Fibroblast of lung (primary cell): ENCODE results near the gene FAM210A. TPM values are rescaled to one million over a fixed set of nuclear protein-coding genes. Genes with fewer than 3 reads are reported as not detected.

Source experiments
- DNase-seq, 2 donors: peaks; one replicate each; pipeline versions ENCODE4 v3.0.0 to v3.0.0-alpha.2; 2010; ENCODE audit warnings: low read depth in 2 of 2
- H2AFZ ChIP-seq: 2 replicates; pipeline ENCODE4 v1.5.1; 2012; ENCODE audit warnings: low read length, control low read depth, inconsistent platforms
- H3K27ac ChIP-seq: 2 replicates; pipeline ENCODE4 v1.5.1; 2011; ENCODE audit warnings: low read length, control low read depth; ENCODE audit not compliant: insufficient read depth
- H3K27me3 ChIP-seq: 2 replicates; pipeline ENCODE4 v1.5.1; 2011; ENCODE audit warnings: mild to moderate bottlenecking, low read length; ENCODE audit not compliant: control insufficient read depth, insufficient read depth
- H3K36me3 ChIP-seq: 2 replicates; pipeline ENCODE4 v1.5.1; 2011; ENCODE audit warnings: low read length; ENCODE audit not compliant: control insufficient read depth, insufficient read depth
- H3K4me1 ChIP-seq: 2 replicates; pipeline ENCODE4 v1.5.1; 2011; ENCODE audit warnings: low read length; ENCODE audit not compliant: control insufficient read depth, insufficient read depth; ENCODE audit errors: extremely low read depth
- H3K4me2 ChIP-seq: 2 replicates; pipeline ENCODE4 v1.5.1; 2011; ENCODE audit warnings: low read length, control low read depth; ENCODE audit not compliant: insufficient read depth; ENCODE audit errors: extremely low read depth
- H3K4me3 ChIP-seq, 4 experiments: fragments of 200-600 bp in 1 of 4; sonication (generic) in 1 of 4; replicated peaks in 1 of 4; 2 replicates each; pipeline ENCODE4 v1.5.1; 2011 to 2016; ENCODE audit warnings: low read length in 4 of 4, low read depth in 3 of 4, mild to moderate bottlenecking in 3 of 4, control low read depth in 2 of 4, inconsistent platforms in 1 of 4, mixed read lengths in 1 of 4; ENCODE audit not compliant: insufficient read depth in 1 of 4; ENCODE audit errors: control extremely low read depth in 1 of 4
- H3K79me2 ChIP-seq: 2 replicates; pipeline ENCODE4 v1.5.1; 2012; ENCODE audit warnings: mild to moderate bottlenecking, low read length, inconsistent platforms; ENCODE audit not compliant: control insufficient read depth, insufficient read depth
- H3K9ac ChIP-seq: 2 replicates; pipeline ENCODE4 v1.5.1; 2011; ENCODE audit warnings: mild to moderate bottlenecking, low read length, control low read depth; ENCODE audit not compliant: insufficient read depth
- H3K9me3 ChIP-seq: 2 replicates; pipeline ENCODE4 v1.5.1; 2012; ENCODE audit warnings: low read depth, low read length; ENCODE audit not compliant: control insufficient read depth, insufficient read depth
- H4K20me1 ChIP-seq: 2 replicates; pipeline ENCODE4 v1.5.1; 2011; ENCODE audit warnings: low read length; ENCODE audit not compliant: control insufficient read depth, insufficient read depth; ENCODE audit errors: extremely low read depth
- EZH2 ChIP-seq: IDR thresholded peaks from 2 replicates; pipeline ENCODE4 v1.5.1; 2012; ENCODE audit warnings: low read length, control low read depth, mild to moderate bottlenecking; ENCODE audit errors: missing control alignments
- polyA plus RNA-seq, 2 donors: library from polyadenylated mRNA; depleted of rRNA in 1 of 2; stranded (reverse) in 1 of 2; unstranded in 1 of 2; fragments of >200 nt; gene quantifications; 2 replicates each; pipeline ENCODE4 v1.2.1, GENCODE V29; 2011 to 2012; ENCODE audit warnings: missing spikeins in 1 of 2
- total RNA-seq: library from RNA; depleted of rRNA; stranded (reverse); fragments of >200 nt; gene quantifications from 2 replicates; pipeline ENCODE4 v1.2.1, GENCODE V29; 2014
- TF ChIP-seq, protein P1 (sequence below), 2 donors: IDR thresholded peaks in 1 of 2; conservative IDR thresholded peaks in 1 of 2; 1 replicate in 1 of 2; 2 replicates in 1 of 2; pipeline ENCODE4 v1.5.1; 2011 to 2012; ENCODE audit warnings: low read length in 2 of 2, control low read depth in 1 of 2, inconsistent platforms in 1 of 2, low read depth in 1 of 2, mild to moderate bottlenecking in 1 of 2

Gene FAM210A
- total and polyA plus RNA-seq, 2 donors (not counting 1 experiment from before 2014, with no cell fraction given): 14.2 to 17.5 TPM

DNA sequence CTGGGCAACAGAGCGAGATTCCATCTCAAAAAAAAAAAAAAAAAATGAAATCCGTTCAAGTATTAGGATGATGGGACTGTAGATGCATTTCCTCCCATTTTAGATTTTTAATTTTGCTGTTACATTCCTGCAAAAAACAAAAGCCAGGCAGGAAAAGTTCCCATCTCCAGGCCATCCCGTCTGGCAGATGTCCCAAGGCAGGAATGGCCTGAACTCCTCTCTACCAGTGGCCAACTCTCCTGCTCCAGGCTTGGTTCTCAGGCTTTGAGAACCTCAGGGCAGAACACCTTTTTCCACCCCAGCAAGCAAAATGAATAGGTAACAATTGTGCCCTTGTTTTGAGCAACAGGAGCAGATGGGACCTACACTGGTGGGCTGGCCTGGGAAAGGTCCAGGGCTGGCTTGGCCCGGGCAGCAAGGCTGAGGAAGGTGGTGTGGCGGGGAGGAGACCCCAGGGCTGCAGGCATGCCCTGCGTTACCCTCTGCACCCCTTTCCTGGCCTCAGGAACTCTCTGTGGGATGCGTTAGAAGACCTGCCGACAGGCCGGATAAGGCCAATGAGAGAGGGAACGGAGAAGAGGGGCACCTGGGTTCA, 86.0 kb downstream of the FAM210A start:
- H4K20me1 ChIP-seq: no peaks in the 10 kb centered on the region
- H2AFZ ChIP-seq: no peak overlapping the region
- H3K27me3 ChIP-seq: peaks cover 6% of the 10 kb centered on the region
- H3K36me3 ChIP-seq: no peaks in the 10 kb centered on the region
- no peaks in the 10 kb centered on the region for H3K4me1 ChIP-seq
- H3K79me2 ChIP-seq: no peaks in the 10 kb centered on the region
- TF ChIP-seq EZH2: no peak
- TF ChIP-seq, protein P1, sequence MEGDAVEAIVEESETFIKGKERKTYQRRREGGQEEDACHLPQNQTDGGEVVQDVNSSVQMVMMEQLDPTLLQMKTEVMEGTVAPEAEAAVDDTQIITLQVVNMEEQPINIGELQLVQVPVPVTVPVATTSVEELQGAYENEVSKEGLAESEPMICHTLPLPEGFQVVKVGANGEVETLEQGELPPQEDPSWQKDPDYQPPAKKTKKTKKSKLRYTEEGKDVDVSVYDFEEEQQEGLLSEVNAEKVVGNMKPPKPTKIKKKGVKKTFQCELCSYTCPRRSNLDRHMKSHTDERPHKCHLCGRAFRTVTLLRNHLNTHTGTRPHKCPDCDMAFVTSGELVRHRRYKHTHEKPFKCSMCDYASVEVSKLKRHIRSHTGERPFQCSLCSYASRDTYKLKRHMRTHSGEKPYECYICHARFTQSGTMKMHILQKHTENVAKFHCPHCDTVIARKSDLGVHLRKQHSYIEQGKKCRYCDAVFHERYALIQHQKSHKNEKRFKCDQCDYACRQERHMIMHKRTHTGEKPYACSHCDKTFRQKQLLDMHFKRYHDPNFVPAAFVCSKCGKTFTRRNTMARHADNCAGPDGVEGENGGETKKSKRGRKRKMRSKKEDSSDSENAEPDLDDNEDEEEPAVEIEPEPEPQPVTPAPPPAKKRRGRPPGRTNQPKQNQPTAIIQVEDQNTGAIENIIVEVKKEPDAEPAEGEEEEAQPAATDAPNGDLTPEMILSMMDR (conservative IDR thresholded peaks at IDR 0.05 in 1 of 2, IDR thresholded peaks at IDR 0.05 in 1 of 2; ENCODE audit: low read depth in 1 of 2, low read length in 2 of 2): no peak
- no peak overlapping the region for H3K4me3 ChIP-seq
- H3K9ac ChIP-seq: no peak overlapping the region
- no peak for DNase-seq
- H3K9me3 ChIP-seq: no peaks in the 10 kb centered on the region
- no peak overlapping the region for H3K4me2 ChIP-seq
- no peak overlapping the region for H3K27ac ChIP-seq

DNA sequence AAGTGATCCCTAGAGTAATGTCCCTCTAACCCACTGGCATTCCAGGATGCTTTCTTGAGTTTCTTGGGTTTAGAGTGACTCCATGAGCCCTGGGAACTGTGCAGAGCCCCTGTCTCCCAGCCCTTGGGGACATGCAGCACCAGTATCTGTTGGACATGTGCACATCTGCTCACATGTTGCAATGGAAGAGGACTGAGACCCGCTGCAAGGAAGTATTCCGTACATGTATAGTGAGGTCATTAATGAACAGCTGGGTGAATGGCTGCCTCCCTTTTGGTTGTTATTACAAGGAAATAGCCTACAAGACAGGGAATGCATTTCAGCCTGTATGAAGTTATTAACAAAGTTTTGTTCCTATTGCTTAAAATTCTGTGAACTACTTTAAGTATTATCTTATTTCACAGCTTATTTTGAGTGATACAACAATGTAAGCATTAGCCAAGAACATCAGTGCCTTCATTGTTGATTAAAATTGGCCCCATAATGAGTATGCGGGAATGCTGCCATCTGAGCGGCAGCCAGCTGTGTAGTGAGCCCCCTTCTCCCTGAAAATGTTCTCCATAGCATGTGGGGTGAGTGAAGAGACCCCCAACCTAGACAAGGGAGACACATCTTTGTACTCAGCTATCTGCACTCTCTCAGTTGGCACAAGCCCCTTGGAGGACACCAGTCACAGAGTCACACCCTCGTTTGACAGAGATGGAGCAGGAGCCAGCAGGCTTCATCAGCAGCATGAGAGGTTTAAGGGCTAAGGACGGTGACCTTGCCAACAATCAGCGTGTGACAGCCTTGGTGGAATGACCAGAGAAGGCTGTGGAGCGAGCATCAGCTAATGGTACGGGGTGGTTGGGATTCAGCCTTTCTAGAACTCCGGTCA, 87.4 kb downstream of the FAM210A start:
- no peak overlapping the region for H3K27ac ChIP-seq
- no peak overlapping the region for H2AFZ ChIP-seq
- no peak overlapping the region for H3K4me3 ChIP-seq
- H3K9ac ChIP-seq: no peak overlapping the region
- H3K4me2 ChIP-seq: no peak overlapping the region
- H3K79me2 ChIP-seq: no peaks in the 10 kb centered on the region
- DNase-seq: no peak
- no peak for TF ChIP-seq EZH2
- TF ChIP-seq, protein P1 (conservative IDR thresholded peaks at IDR 0.05 in 1 of 2, IDR thresholded peaks at IDR 0.05 in 1 of 2; ENCODE audit: low read depth in 1 of 2, low read length in 2 of 2): no peak
- H3K36me3 ChIP-seq: no peaks in the 10 kb centered on the region
- H4K20me1 ChIP-seq: no peaks in the 10 kb centered on the region
- no peaks in the 10 kb centered on the region for H3K9me3 ChIP-seq
- H3K4me1 ChIP-seq: no peaks in the 10 kb centered on the region
- H3K27me3 ChIP-seq: peaks cover 6% of the 10 kb centered on the region

DNA sequence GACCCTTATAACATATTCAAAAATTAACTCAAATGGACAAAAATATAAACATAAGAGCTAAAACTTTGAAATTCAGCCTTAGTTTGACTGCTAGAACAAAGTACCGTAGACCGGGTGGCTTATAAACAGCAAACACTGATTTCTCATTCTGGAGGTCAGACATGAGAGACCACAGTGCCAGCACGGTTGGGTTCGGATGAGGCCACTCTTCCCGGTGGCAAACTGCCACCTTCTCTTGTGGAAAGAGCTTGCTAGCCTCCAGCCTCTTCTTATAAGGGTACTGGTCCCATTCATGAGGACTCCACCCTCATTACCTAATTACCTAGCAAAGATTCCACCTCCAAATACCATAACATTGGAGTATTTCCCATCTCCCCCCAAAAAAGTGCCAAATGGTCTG, 91.3 kb downstream of the FAM210A start:
- no peak overlapping the region for H3K9ac ChIP-seq
- H3K4me2 ChIP-seq: no peak overlapping the region
- no peaks in the 10 kb centered on the region for H3K4me1 ChIP-seq
- no peaks in the 10 kb centered on the region for H3K79me2 ChIP-seq
- H3K27me3 ChIP-seq: no peaks in the 10 kb centered on the region
- H3K36me3 ChIP-seq: no peaks in the 10 kb centered on the region
- H2AFZ ChIP-seq: no peak overlapping the region
- H4K20me1 ChIP-seq: no peaks in the 10 kb centered on the region
- DNase-seq: no peak
- H3K27ac ChIP-seq: no peak overlapping the region
- no peaks in the 10 kb centered on the region for H3K9me3 ChIP-seq
- TF ChIP-seq, protein P1 (conservative IDR thresholded peaks at IDR 0.05 in 1 of 2, IDR thresholded peaks at IDR 0.05 in 1 of 2; ENCODE audit: low read depth in 1 of 2, low read length in 2 of 2): no peak
- TF ChIP-seq EZH2: no peak
- no peak overlapping the region for H3K4me3 ChIP-seq
